Adrenal gland (tissue), 5 donors: Measurements from ENCODE around the gene KIAA1671.

ENCODE experiments used
- POLR2A ChIP-seq, 2 donors: fragments of 450-650 bp; IDR thresholded peaks; one replicate each; pipeline ENCODE4 v1.6.1; 2017; ENCODE audit warnings: antibody characterized with exemption in 2 of 2, mild to moderate bottlenecking in 2 of 2, moderate library complexity in 1 of 2
- TF ChIP-seq, protein P1 (sequence below), 6 experiments: fragments of 450-650 bp in 4 of 6; fragments of 200-600 bp in 2 of 6; sonication (generic) in 1 of 6; IDR thresholded peaks; 1 replicate in 5 of 6; 2 replicates in 1 of 6; pipeline versions ENCODE4 v1.5.1 to v1.8.0; 2016 to 2021; ENCODE audit warnings: antibody characterized with exemption in 6 of 6, mild to moderate bottlenecking in 2 of 6, moderate library complexity in 1 of 6
- donor health status: DM: no; HTN: no; CAD: no.

DNA sequence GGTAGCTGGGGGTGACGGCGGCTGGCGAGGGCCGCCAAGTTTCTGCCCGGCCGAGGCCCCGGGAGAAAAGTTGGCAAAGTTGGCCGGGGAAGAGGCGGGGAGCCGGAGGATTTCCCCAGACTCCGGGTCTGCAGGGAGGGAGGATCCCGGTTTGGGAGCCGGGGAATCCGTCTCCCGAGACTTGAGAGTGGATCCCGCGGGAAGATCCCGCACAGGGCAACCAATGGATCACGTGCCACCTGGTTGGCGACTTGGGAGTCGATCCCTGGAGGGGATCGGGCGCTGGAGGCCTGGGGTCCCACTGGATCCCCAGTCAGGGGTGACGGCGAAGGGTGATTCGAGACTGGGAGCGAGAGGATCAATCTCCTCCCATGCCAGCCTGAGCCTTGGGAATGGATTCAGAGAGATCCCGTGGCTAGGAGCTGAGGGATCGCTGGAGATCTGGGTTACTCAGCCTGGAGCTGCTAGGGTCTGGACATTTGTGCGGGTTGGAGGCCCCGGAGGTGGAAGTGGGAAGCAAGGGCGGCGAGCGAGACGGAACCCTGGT is 394 bp downstream of the KIAA1671 start:
- TF ChIP-seq, protein P1, sequence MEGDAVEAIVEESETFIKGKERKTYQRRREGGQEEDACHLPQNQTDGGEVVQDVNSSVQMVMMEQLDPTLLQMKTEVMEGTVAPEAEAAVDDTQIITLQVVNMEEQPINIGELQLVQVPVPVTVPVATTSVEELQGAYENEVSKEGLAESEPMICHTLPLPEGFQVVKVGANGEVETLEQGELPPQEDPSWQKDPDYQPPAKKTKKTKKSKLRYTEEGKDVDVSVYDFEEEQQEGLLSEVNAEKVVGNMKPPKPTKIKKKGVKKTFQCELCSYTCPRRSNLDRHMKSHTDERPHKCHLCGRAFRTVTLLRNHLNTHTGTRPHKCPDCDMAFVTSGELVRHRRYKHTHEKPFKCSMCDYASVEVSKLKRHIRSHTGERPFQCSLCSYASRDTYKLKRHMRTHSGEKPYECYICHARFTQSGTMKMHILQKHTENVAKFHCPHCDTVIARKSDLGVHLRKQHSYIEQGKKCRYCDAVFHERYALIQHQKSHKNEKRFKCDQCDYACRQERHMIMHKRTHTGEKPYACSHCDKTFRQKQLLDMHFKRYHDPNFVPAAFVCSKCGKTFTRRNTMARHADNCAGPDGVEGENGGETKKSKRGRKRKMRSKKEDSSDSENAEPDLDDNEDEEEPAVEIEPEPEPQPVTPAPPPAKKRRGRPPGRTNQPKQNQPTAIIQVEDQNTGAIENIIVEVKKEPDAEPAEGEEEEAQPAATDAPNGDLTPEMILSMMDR (IDR thresholded peaks at IDR 0.05) = no peak
- TF ChIP-seq POLR2A (IDR thresholded peaks at IDR 0.05) = peak in 1 of 2 donors; percentile 65
